HepG2 (cell line): ENCODE results near the gene PRKAR2A. TPM values are rescaled to one million over a fixed set of nuclear protein-coding genes. Genes with fewer than 3 reads are reported as not detected.

Experiments used
- CBX2 ChIP-seq, 2 experiments: fragments of 200-600 bp in 1 of 2; sonication (generic); formaldehyde crosslinking in 1 of 2; IDR thresholded peaks; 2 replicates each; pipeline versions ENCODE4 v1.7.0 to v1.8.1; 2018 to 2022; ENCODE audit warnings: low read depth in 2 of 2, low read length in 1 of 2, mild to moderate bottlenecking in 1 of 2, missing genetic modification reagents in 1 of 2
- HDAC1 ChIP-seq: sonication (generic); formaldehyde crosslinking; IDR thresholded peaks from 2 replicates; pipeline ENCODE4 v1.5.1; 2020; ENCODE audit warnings: mild to moderate bottlenecking, missing genetic modification reagents
- KDM1A ChIP-seq: IDR thresholded peaks from 2 replicates; pipeline ENCODE4 v1.6.1; 2016; ENCODE audit warnings: missing compliant biosample characterization
- PBX2 ChIP-seq: IDR thresholded peaks from 2 replicates; pipeline ENCODE4 v1.6.1; 2016; ENCODE audit warnings: control low read depth
- PBX3 ChIP-seq: sonication (generic); formaldehyde crosslinking; IDR thresholded peaks from 2 replicates; pipeline ENCODE4 v1.8.1; 2023; ENCODE audit warnings: missing genetic modification reagents, inconsistent platforms, borderline replicate concordance
- RCOR2 ChIP-seq: IDR thresholded peaks from 2 replicates; pipeline ENCODE4 v1.6.1; 2016; ENCODE audit warnings: missing biosample characterization, missing genetic modification reagents
- RFX3 ChIP-seq: IDR thresholded peaks from 2 replicates; pipeline ENCODE4 v1.6.1; 2016; ENCODE audit warnings: missing biosample characterization, missing genetic modification reagents
- RFX5 ChIP-seq: IDR thresholded peaks from 2 replicates; pipeline ENCODE4 v1.6.1; 2011; ENCODE audit warnings: low read depth, low read length, improper control_type of control experiment
- SAP130 ChIP-seq: IDR thresholded peaks from 2 replicates; pipeline ENCODE4 v1.6.1; 2016; ENCODE audit warnings: low read depth
- SETDB1 ChIP-seq: sonication (generic); formaldehyde crosslinking; IDR thresholded peaks from 2 replicates; pipeline ENCODE4 v1.5.1; 2020; ENCODE audit warnings: missing genetic modification reagents, mild to moderate bottlenecking, borderline replicate concordance
- ZBTB2 ChIP-seq: sonication (generic); formaldehyde crosslinking; IDR thresholded peaks from 2 replicates; pipeline ENCODE4 v1.8.0; 2022; ENCODE audit warnings: low read depth, missing genetic modification reagents
- ZNF24 ChIP-seq: fragments of 450-650 bp; IDR thresholded peaks from 2 replicates; pipeline ENCODE4 v1.6.1; 2017; ENCODE audit warnings: antibody characterized with exemption, mild to moderate bottlenecking
- ZNF549 ChIP-seq: sonication (generic); formaldehyde crosslinking; IDR thresholded peaks from 2 replicates; pipeline ENCODE4 v1.5.0; 2020; ENCODE audit warnings: missing genetic modification reagents
- ZNF660 ChIP-seq: sonication (generic); formaldehyde crosslinking; IDR thresholded peaks from 2 replicates; pipeline ENCODE4 v1.5.1; 2020; ENCODE audit warnings: mild to moderate bottlenecking, low read depth, missing genetic modification reagents, borderline replicate concordance
- polyA plus RNA-seq, 8 experiments: library from polyadenylated mRNA; depleted of rRNA in 3 of 8; stranded (reverse) in 7 of 8; unstranded in 1 of 8; fragments of >200 nt; fragmentation: Illumina TruSeq in 4 of 8; extraction: Trizol in 4 of 8; gene quantifications; 2 replicates each; pipeline versions ENCODE4 v1.2.1 to v1.2.3, GENCODE V29; 2011 to 2016; ENCODE audit warnings: low read depth in 4 of 8, missing spikeins in 1 of 8, mixed read lengths in 1 of 8; ENCODE audit not compliant: insufficient read depth in 1 of 8
- total RNA-seq, 5 experiments: library from RNA; depleted of rRNA; stranded (reverse); fragments of >200 nt; fragmentation: Illumina TruSeq; extraction: Trizol; gene quantifications; 2 replicates each; pipeline ENCODE4 v1.2.3, GENCODE V29; 2016; ENCODE audit warnings: low read depth in 1 of 5

PRKAR2A gene
- total and polyA plus RNA-seq, 2 of the 13 experiments (the other 11 are each of a cell fraction or from before 2014, with no cell fraction given) = 11.8 to 29.2 TPM

- TF ChIP-seq PBX3 (CRISPR knock-in tag) = no peak
- no peak for TF ChIP-seq RCOR2 (CRISPR knock-in tag)
- no peak for TF ChIP-seq ZBTB2 (CRISPR knock-in tag)
- TF ChIP-seq SAP130 = 0 out of 2 replicates have a peak, but pooled peaks have one; percentile 19
- TF ChIP-seq HDAC1 (CRISPR knock-in tag) = no peak
- TF ChIP-seq RFX3 (CRISPR knock-in tag) = peak; percentile 61
- TF ChIP-seq ZNF24 = no peak
- no peak for TF ChIP-seq ZNF660 (CRISPR knock-in tag)
- no peak for TF ChIP-seq PBX2 (CRISPR knock-in tag)
- no peak for TF ChIP-seq SETDB1
- TF ChIP-seq KDM1A (CRISPR knock-in tag) = no peak
- TF ChIP-seq CBX2 (IDR thresholded peaks at IDR 0.05; ENCODE audit: low read depth, low read length) = no peak
- no peak for TF ChIP-seq CBX2 (CRISPR knock-in tag; IDR thresholded peaks at IDR 0.05; ENCODE audit: low read depth)
- peak; percentile 75 for TF ChIP-seq RFX5
- no peak for TF ChIP-seq ZNF549
- TF ChIP-seq, all 625 proteins: peak for 4
Measured at GRCh38 chr3:48715174-48715800, 132.4 kb downstream of the PRKAR2A start (continued).
